Astrocyte of the hippocampus (primary cell): Measurements from ENCODE around the gene ACOX3.

Experiments used
- DNase-seq: peaks from one replicate; pipeline ENCODE4 v3.0.0; 2011; ENCODE audit warnings: low read depth, low spot score

The ACOX3 gene

DNA sequence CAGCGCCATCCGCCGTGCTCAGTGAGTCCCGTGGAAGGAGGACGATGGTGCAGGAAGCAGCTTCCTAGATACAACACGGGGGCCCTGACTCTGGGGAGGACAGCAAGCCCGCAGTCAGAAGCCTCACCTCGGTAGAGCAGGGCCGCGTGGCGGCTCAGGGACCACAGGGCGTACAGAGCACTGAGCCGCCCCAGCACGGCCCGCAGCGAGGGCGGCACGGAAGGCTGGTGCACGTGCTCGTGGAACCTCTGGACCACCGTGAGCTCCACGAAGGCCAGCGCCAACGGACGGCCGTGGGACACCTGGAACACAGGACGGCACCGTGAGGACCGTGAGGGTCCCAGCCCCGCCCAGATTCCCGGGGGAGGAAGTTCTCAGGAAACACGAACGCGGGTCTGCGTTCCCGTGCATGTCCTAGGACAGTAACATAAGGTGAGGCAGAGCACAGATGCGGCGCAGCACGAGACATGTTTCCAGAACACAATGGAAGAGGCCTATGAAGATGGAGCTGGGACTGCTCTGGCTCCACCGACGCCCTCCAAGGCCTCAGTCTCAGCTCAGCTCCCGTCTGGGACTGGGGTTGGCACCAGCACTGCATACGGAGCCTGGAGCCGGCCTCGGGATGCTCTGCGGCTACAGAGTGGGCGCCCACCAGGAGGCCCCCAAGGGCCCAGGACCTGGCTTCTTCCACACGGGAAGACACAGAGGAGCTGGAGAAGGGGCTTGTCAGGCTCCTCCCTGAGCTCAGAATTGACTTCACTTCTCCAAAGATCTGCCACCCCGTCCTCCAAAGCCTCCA lies 65.5 kb downstream of the ACOX3 start:
- DNase-seq = no peak

DNA sequence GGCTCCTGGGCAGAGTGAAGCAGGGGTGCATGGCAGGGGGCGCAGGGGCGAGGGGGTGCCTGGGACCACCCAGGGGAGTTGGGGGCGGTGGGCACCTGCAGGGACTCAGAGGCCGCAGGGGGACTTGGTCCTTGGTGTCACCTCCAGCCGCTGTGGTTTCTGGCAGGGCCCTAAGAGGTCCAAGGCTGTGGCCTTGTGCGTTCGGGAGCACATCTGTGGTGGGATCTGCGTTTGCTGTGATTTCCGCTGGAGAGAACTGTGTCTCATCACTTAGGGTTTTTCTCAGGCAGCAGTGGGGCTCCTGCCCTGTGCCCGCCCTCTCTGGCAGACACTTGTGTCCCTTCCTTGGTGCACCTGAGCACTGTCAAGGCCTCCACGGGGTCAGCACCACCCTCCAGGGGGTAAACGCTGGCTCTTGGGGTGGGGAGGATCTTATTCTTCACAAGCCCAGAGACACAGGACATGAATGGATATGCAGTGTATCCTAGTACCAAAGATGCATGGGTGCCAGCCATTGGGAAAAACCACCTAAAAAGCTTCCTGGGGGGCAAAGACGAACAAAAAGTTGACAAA lies 66.5 kb downstream of the ACOX3 start:
- DNase-seq = no peak

DNA sequence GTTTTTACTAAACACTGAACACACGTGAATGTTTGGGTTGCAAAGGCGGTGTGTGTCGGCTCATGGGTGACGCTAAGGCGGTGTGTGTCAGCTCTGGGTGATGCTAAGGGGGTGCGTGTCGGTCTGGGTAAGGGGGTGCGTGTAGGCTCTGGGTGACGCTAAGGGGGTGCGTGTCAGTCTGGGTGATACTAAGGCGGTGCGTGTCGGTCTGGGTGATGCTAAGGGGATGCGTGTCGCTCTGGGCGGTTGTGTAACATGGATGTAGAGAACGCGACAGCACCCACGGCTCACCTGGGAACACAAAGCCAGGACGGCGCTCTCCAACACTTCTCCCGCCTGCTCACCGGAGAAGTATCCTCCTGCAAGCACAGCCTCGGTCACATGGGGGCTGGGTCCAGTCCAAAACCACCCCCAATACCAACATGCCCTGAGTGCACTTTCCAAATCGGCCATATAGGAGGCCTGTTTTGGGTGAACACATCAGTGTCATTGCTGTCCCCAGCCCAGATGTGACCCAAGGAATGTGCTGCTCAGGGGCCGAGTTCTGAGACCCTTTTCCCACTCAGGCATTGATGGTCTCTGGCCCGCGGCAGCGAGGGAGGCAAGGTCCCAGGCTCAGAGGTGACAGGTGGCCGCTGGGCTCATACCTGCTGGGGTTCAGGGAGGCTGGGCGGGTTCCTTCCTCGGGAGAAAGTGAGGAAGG lies 67.1 kb downstream of the ACOX3 start:
- no peak for DNase-seq

DNA sequence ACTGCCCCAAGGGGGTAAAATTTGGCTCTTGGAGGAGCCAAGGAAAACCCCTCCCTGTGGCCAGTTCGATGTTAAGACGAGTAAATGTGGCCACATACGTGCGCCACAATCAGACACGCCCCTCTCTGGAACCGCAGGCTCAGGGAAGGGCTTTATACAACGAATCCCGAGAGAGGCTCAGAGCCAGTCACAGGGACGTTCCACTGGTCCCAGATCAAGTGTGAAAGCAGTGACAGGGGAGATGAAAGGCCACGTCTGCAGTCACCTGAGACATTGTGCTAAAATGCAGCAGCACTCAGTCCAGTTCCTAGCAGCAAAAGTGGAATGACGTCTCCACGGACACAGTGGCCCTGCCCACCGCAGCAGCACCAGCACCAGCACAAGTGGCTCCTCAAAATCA lies 68.0 kb downstream of the ACOX3 start:
- DNase-seq = no peak

DNA sequence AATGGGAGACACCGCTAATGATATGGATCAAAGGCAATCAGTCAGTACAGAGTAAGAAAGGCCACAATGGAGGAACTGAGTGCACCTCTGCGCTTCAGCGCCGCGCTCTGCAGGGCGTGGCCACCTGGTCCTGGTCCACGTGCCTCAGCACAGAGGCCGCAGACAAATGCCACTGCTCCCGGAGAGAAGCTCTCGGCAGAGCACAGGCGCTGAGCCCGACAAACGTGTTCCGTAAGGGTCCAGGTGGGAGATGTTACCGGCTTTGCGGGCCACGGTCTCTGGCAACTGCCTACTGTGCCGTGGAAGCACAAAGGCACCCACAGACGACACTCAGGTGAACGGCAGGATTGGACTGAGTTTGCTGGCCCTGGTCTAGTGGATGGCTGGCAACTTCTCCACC lies 68.9 kb downstream of the ACOX3 start:
- no peak for DNase-seq

DNA sequence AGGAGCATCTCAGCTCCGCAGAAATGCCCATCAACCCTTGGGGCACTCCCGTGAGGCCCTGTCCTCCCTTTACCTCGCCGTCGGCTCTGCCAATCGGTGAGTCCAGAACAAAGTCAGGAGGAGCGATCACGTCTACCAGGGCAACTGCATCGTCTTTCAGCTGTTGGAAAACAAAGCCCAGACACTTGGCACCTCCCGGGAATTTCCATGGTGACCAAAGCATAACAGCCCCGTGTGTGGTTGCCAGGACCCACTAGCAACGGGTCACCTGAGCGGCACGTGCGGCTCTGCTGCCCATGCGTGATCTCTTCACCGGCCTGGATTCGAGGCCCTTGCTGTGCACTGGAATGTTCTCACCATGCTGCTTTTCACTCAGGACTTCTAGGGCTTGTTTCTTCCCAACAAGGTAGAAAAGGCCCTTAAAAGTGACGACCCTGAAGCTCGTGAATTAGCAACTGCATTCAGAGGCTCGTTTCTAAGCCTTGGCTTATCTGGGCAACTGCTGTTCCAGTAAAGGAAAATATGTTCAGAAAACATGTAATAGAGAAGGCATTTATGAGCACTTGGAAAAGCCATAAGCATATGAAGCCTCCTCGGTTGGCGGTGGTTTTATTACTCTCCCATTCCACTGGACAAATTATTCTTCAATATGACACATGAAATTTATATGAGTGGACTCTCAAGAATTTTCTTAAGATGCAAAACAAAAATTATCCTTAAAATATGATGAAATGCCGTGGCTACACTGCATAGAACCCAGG lies 69.5 kb downstream of the ACOX3 start:
- DNase-seq = peak; percentile 48

DNA sequence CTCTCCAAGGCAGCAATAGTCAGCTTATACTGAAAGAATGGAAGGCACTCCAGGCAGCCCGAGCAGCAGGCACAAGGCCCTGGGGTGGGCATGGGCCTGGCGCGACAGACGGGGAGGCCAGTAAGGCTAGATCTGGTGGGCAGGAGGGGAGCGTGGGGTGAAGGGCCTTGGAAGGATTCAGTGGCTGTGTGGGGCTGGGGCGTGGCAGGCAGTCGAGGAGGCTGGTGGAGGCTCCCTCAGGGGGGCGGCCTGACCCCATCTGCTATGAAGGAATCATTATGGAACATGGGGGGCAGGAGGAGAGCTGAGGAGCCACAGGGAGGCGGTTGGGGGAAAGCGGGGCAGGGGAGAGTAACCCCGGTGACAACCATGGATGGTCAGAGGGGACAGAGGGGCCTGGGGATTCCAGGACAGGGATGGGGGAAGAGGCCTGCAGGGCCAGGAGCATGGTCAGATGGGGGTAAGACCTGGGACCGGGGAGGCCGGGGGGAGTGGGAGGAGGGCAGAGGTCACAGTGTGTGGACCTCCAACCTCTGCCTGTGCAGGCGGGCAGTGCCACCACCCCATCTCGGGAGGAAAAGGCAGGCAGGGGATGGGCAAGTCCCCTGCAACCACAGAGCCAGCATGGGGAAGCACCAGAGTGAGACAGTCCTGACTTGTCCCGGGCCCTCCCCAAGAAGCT lies 70.3 kb downstream of the ACOX3 start:
- DNase-seq = no peak

DNA sequence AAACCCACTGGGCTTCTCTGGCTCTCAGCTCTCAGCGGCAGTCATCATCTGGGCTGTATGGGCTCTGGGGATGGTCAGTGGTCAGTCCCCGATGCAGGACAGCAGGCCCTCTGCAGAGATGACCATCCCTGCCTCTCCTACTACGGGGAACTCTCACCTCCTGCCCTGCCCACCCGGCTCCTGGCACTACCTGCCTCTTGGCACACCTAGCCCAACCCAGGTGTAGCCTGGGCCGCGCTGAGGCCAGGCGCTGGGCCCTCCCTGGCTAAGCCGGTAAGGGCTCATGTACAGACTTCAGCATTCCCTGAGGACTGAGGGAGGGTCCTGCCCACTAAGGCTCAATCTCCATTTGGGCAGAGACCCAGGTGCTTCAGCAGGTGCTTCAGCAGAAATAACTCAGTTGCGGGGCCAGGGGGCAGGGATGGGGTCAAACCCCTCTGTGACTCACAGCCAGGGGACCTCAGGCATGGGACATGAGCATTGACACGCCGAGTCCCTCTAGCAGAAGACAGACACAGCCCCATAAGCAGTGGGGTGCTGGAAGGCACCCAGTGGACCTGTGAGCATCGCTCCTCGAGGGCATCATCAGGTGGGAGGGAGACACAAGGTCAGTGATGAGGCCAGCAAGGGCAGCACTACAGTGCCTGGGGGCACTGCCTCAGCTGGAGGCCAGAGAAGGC lies 71.0 kb downstream of the ACOX3 start:
- no peak for DNase-seq

DNA sequence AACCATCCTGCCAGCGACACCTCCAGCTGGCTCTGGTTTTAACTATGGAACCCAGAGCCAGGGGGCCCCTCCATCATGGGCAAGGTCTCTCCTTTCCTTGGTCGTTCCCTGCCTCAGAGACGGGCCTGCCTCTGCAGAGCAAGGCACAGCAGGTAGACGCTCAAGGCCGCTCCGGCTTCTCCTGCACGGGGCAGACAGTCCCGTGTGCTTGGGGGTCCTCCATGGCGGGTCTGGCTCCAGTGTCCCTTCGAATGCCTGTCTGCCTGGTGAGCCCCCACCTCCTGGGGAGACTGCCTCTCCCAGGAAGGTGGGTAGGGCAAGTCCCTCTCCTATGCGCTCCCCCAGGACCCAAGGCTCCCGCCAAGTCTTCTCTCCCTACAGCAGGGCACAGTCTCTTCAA lies 71.5 kb downstream of the ACOX3 start:
- DNase-seq = no peak

DNA sequence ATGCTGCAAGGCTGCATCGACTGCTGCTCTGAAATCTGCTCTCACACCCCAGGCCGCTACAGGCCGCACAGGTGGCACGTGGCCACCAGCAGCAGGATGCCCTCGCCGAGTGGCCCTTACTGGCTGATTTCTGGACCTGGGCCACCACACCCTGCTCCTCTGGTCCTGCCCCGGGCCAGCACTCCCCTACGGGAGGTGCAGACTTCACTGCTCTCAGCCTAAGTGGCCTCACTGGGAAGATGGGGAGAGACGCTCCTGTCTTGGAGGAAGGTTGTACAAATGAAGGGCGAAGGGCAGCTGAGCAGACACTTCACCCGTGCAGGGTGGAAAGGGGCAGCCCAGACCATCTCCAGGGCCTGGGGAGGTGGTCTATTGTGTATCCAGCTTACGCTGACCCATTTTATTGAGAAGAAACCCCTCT lies 72.5 kb downstream of the ACOX3 start:
- no peak for DNase-seq

DNA sequence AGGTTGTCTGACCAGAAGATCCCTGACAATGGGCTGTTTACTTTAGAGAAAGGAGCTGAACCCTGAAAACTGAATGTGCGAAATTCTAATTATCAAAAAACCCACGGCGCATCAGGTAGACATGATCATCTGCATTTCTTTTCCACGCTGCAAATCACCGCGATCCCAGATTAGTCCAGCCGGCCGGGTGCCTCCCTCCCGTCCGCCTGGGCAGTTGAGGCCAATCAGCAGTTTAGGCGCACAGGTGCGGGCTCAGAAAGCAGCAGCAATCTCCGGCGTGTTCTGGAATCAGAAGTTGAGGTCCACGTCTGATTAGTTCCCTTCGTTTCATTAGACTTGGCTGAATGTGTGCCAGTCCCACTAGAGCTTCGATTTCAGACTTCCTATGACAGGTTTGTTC lies 73.9 kb downstream of the ACOX3 start:
- no peak for DNase-seq

DNA sequence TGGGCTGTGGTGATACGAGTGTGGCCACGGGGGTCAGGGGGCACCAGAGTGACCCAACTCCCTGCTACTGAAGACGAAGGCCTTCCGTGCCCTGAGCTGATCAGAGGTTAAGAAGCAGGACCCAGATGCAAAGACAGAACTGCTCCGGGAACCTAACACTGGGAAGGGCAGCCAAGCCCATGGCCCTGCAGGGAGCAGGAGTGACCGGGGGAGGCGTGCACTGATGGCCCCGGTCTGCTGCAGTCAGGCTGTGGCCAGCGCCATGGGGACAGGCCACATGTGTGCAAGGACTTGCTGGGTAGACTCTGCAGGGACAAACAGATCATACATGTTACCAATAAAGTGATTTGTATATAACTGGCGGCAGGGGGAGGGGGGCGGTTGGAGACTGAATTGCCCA lies 74.6 kb downstream of the ACOX3 start:
- no peak for DNase-seq

DNA sequence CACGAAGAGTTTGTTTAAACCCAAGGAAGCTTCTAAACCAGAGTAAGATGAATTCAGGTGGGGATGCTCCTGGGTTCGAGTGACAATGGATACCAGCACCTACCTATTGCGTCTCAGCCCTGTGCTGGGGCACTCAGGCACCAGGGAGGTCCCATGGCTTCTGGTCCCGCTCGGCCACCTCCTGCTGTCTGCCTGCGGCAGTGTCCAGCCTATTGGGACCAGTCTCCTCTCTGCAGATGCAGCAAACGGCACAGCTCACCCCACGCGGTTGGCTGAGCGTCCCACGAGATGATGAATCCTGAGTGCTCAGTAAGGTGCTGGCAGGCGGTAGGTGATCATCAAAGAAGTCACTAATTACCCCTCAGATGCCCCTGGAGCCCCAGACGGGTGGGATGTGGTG lies 75.2 kb downstream of the ACOX3 start:
- no peak for DNase-seq

DNA sequence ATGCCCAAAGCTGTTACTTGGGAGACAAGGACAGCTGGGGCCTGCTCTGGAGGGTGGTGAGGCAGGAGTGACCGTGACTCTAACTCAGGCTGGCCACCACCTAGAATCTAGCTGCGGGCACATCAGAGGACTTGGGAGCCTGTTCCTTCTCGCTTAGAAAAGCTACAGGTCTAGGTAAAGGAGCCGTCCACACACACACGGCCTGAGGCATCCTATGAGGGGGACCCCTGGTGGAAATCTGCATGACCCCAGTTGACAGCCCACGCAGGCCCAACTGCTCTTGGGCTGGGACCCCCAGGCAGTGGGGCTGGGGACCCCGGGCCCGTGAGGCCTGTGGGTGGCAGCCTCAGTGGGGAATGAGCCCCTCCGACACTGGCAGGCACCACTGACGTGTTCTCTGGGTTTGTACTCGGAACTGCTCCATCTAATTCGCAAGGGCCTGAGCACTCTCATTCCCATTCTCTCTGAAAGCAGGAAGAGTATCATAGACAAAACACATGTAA lies 75.6 kb downstream of the ACOX3 start:
- no peak for DNase-seq

DNA sequence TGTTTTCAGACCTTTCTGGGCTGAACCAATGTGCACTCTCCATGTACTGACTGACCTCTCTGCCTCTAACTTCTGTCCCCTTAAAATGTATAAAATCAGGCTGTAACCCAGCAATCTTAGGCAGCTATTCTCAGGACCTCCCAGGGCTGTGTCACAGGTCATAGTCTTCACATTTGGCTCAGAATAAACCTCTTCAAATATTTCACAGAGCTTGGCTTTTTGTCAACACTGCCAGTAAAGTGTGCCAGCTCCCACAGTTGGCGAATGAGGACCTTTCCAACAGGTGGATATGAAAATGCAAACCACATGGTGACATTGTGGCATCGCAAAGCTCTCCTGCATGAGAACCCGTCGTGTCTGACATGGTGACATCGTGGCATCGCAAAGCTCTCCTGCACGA lies 76.4 kb downstream of the ACOX3 start:
- DNase-seq = no peak

DNA sequence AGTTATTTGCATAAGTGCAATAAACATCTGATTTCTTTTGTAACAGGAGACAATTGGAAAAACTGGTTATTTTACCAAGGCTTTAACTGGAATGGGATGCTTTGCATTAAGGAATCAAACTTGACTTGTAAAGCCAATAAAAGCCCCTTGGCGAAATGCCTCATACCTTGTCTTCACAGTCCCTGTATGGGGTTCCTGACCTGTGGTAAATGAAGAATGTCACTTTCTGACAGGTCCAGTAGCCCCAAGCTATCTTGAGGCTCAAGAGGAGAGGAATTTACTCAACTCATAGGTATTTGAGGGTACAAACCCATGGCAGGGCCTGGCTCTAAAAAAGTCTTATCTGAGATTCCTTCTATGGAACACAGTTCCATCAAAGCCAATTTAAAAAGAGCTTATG lies 78.0 kb downstream of the ACOX3 start:
- DNase-seq = peak; percentile 49

DNA sequence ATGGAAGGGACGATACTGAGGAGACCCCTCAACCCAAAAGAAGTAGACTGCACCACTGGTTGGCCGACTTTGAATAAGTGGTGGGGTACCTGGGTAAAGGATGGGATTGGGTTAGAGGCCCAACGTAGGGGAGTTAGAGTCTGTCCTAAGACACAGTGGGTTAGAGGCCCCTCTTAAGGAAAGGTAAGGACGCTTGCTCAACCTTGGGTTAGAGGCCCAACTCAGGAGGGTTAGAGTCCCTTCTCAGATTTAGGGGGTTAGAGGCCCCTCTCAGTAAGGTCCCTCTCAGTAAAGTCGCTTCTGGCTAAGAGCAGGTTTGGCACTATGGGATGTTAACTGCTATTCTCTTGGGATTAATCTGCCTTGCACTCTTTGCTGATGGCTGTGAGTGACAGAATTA lies 81.3 kb downstream of the ACOX3 start:
- no peak for DNase-seq

DNA sequence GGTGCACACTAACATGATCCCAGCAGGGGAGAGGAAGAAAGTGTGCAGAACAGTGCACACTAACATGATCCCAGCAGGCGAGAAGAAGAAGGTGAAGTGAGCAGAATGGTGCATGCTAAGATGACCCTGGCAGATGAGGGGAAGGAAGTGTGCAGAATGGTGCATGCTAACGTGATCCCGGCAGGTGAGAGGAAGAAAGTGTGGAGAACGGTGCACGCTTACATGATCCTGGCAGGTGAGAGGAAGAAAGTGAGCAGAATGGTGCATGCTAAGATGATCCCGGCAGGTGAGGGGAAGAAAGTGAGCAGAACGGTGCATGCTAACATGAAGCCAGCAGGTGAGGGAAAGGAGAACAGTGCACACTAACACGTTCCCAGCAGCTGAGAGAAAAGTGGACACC lies 83.7 kb downstream of the ACOX3 start:
- no peak for DNase-seq

DNA sequence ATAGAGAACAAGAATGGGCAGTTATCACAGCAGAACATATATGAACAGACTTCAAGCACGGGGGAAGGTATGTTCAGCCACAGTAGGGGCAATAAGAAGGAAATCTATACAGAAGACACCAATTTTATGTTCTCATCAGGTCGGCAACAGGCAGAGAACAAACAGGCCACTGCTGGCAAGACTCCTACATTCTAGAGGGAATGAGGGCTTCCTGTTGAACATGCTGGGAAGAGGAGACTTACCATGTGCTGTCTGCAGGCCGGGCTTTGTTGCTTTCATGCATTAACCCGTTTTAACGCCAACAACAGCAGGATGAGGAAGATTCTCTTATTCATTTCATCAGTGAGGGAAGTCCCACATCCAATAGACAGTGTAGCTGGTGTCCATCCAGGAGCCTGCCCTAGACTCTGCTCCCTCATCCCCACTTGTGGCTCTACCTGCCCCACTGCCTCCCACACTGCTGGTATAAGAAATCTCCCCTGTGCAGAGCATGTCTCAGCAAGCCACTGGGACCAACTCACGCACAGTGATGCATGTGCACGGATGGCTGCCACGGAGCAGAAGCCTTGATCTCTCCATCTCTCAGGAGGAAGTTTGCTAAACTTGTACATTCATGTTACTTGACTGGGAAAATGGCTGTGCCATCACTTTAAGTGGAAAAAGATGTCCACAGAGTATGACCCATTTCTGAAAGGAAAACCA lies 84.5 kb downstream of the ACOX3 start:
- DNase-seq = peak; percentile 34

DNA sequence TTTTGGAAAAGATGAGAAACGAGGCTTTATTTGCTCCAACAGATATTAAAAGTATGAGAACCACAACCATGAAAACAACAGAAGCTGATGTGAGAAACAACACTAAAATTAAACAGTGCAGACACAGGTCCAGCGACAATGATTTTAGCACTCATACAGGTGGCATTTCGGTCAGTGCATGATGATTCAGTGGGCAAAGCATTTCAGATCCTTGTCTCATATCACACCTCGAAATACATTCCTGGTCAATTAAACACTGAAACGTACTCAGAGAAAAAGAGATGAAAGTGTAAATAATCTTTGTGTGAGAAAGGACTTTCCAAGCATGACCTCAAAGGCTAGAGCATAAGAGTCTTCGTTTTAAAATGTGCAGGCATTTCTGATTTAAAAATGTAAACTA lies 85.2 kb downstream of the ACOX3 start:
- DNase-seq = peak; percentile 63
